Measurements from ENCODE around the gene NAP1L1. TPM values are rescaled to one million over a fixed set of nuclear protein-coding genes. Genes with fewer than 3 reads are reported as not detected.
A peak's percentile ranks its signal among the peaks of the same experiment; 100 is the strongest.

The NAP1L1 gene
- total RNA-seq (2014; rRNA removed; shearing (Covaris generic)) (161 and 180 TPM in 2 replicates), polyA plus RNA-seq (2016; fragmentation: Nextera tagmentation; extraction: Ambion mirVana) (189 and 190 TPM in 2 replicates)

GRCh38 chr12:76083904-76084862, at the start of gene NAP1L1:
TSS of gene NAP1L1 (minus strand) at chr12:76084685. CDS start at chr12:76074219, 10,466 bp downstream.
- Histone ChIP-seq H2AFZ (peak within 1 kb of the TSS; percentile 89), H3K27me3 (replicated peaks; ENCODE audit: insufficient read depth) (no peaks in the 10 kb centered on the region), H3K4me3 (peak within 1 kb of the TSS; percentile 80), H3K4me1 (ENCODE audit: insufficient read depth) (peaks cover 30% of the 10 kb centered on the region), H3K79me2 (ENCODE audit: insufficient read depth) (peaks cover 51% of the 10 kb centered on the region), H3K4me2 (ENCODE audit: unreplicated experiment) (peak within 1 kb of the TSS; percentile 96), H4K20me1 (ENCODE audit: insufficient read depth) (peaks cover 24% of the 10 kb centered on the region; the same call in 1 of the 2 replicates), H3K9ac (peak within 1 kb of the TSS; percentile 97), H3K9me2 (ENCODE audit: insufficient read depth) (no peaks in the 10 kb centered on the region), H3K27ac (peak within 1 kb of the TSS; percentile 96), H3K36me3 (ENCODE audit: low read depth) (0 out of 2 replicates have a peak, but pooled peaks cover 3% of the 10 kb centered on the region), H3K9me3 (ENCODE audit: low read depth) (no peaks in the 10 kb centered on the region), H3F3A (ENCODE audit: insufficient read depth) (peaks cover 6% of the 10 kb centered on the region)
- 1% methylated on average over 51 to 94 of the region's 100 CpGs for WGBS, 2 experiments (ENCODE audit: low coverage in 1 of 2, low lambda C conversion rate in 2 of 2, missing lambda C conversion rate in 2 of 2)
- TF ChIP-seq EZH2 (IDR thresholded peaks at IDR 0.05; ENCODE audit: insufficient read depth, poor library complexity, severe bottlenecking) (no peak), EZH2phosphoT487 (IDR thresholded peaks at IDR 0.05; ENCODE audit: insufficient read depth, low read depth) (no peak)
- in situ Hi-C loops (cut with MboI) = no loop called here
- DNase-seq = peak; percentile 100

DNA sequence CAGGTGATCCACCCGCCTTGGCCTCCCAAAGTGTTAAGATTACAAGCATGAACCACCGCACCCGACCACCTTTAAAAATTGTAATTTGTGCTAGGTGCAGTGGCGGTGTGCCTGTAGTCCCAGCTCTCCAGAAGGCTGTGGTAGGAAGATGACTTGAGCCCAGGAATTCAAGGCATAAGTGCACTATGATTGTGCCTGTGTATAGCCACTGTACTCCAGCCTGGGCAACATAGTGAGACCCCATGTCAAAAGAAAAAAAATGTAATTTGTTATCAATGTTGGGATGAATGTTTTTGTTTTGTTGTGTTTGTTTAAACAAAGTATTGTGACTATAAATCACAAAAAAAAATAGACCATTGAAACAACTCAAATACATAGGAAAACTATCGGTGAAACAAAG, 43.1 kb upstream of the NAP1L1 start:
- Histone ChIP-seq H3K4me3 (no peak overlapping the region), H3K27me3 (replicated peaks; ENCODE audit: insufficient read depth) (no peaks in the 10 kb centered on the region), H2AFZ (no peak overlapping the region), H3K36me3 (ENCODE audit: low read depth) (no peaks in the 10 kb centered on the region), H3F3A (ENCODE audit: insufficient read depth) (peaks cover 18% of the 10 kb centered on the region), H3K27ac (no peak overlapping the region), H3K4me1 (ENCODE audit: insufficient read depth) (peaks cover 23% of the 10 kb centered on the region), H3K9ac (no peak overlapping the region), H3K9me3 (ENCODE audit: low read depth) (no peaks in the 10 kb centered on the region), H4K20me1 (ENCODE audit: insufficient read depth) (no peaks in the 10 kb centered on the region), H3K4me2 (ENCODE audit: unreplicated experiment) (no peak overlapping the region), H3K79me2 (ENCODE audit: insufficient read depth) (no peaks in the 10 kb centered on the region), H3K9me2 (ENCODE audit: insufficient read depth) (no peaks in the 10 kb centered on the region)
- in situ Hi-C loops (cut with MboI) = no loop called here
- WGBS, 2 experiments (ENCODE audit: low coverage in 1 of 2, low lambda C conversion rate in 2 of 2, missing lambda C conversion rate in 2 of 2) = 93 to 98% methylated on average over 5 of the region's 5 CpGs
- DNase-seq = no peak
- TF ChIP-seq EZH2 (IDR thresholded peaks at IDR 0.05; ENCODE audit: insufficient read depth, poor library complexity, severe bottlenecking) (no peak), EZH2phosphoT487 (IDR thresholded peaks at IDR 0.05; ENCODE audit: insufficient read depth, low read depth) (no peak)

DNA sequence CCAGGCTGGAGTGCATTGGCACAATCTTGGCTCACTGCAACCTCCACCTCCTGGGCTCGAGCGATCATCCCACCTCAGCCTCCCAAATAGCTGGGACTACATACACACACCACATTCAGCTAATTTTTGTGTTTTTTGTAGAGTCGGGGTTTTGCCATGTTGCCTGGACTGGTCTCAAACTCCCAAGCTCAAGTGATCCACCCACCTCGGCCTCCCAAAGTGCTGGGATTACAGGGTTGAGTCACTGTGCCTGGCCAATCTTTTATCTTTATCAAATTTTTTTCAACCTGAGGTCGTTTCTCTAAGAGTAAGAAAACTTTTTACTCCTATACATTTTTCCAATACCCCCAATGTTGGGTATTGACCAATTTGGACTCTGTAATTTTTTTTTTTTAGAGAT, 40.0 kb upstream of the NAP1L1 start:
- H4K20me1 ChIP-seq (ENCODE audit: insufficient read depth) = no peaks in the 10 kb centered on the region
- H3K79me2 ChIP-seq (ENCODE audit: insufficient read depth) = no peaks in the 10 kb centered on the region
- WGBS, 2 experiments (ENCODE audit: low coverage in 1 of 2, low lambda C conversion rate in 2 of 2, missing lambda C conversion rate in 2 of 2) = 67 to 70% methylated on average over 5 of the region's 5 CpGs
- peaks cover 23% of the 10 kb centered on the region for H3K4me1 ChIP-seq (ENCODE audit: insufficient read depth)
- H3K36me3 ChIP-seq (ENCODE audit: low read depth) = no peaks in the 10 kb centered on the region
- no peaks in the 10 kb centered on the region for H3K9me2 ChIP-seq (ENCODE audit: insufficient read depth)
- H3K4me3 ChIP-seq = no peak overlapping the region
- H3K27ac ChIP-seq = peak overlapping the region; percentile 44
- peak; percentile 25 for DNase-seq
- H3K4me2 ChIP-seq (ENCODE audit: unreplicated experiment) = peak overlapping the region; percentile 51
- peaks cover 18% of the 10 kb centered on the region for H3F3A ChIP-seq (ENCODE audit: insufficient read depth)
- TF ChIP-seq EZH2 (IDR thresholded peaks at IDR 0.05; ENCODE audit: insufficient read depth, poor library complexity, severe bottlenecking) (no peak), EZH2phosphoT487 (IDR thresholded peaks at IDR 0.05; ENCODE audit: insufficient read depth, low read depth) (no peak)
- H3K27me3 ChIP-seq (replicated peaks; ENCODE audit: insufficient read depth) = no peaks in the 10 kb centered on the region
- no peaks in the 10 kb centered on the region for H3K9me3 ChIP-seq (ENCODE audit: low read depth)
- H3K9ac ChIP-seq = no peak overlapping the region
- peak overlapping the region; percentile 68 for H2AFZ ChIP-seq
- in situ Hi-C loops (cut with MboI) = no loop called here

DNA sequence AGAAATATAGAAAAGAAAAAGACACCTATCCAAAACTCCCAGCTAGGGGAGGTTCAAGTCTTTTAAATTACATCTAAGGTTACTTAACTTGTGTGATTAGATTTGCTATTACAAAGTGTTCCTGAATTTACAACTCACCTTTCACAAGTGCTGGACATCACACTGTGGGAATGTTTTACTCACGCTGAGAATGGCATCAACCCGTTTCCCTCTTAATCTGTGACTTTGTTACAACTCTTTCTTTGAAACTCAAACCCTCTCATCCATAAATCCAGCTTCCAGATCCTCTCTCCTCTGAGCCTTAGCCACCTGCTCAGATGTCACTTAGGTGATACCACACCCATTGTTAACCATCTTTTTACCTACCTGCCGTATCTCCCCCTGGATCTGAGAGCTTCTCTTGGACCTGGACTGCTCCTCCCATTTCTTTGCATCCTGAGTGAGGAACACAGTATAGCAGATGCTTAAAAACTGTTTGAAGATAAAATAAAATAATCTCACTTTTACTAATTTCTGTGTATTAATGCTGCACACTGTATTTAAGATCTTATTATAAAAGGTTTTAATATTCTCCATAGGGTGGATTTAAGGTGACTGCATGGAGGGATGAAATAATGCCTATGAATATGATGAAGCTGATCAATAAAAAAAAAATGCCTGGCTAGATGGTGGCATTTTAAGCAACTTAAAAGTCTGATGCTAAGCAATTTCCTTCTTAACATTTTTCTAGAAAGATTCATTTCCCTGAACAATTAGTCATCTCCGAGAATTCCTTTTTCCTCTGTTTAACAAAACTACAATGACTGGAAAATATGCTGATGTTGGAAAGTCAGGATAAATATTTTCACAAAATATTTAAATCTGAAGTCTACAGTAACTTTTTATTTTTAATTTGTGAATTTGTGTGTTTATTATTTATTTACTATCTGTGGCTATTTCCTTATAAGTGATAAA, 39.1 kb upstream of the NAP1L1 start:
- H2AFZ ChIP-seq = peak overlapping the region; percentile 39
- DNase-seq = peak; percentile 77
- no peak overlapping the region for H3K4me3 ChIP-seq
- no peaks in the 10 kb centered on the region for H3K27me3 ChIP-seq (replicated peaks; ENCODE audit: insufficient read depth)
- no peaks in the 10 kb centered on the region for H3K79me2 ChIP-seq (ENCODE audit: insufficient read depth)
- TF ChIP-seq EZH2 (IDR thresholded peaks at IDR 0.05; ENCODE audit: insufficient read depth, poor library complexity, severe bottlenecking) (no peak), EZH2phosphoT487 (IDR thresholded peaks at IDR 0.05; ENCODE audit: insufficient read depth, low read depth) (no peak)
- no peaks in the 10 kb centered on the region for H3K36me3 ChIP-seq (ENCODE audit: low read depth)
- H3K4me1 ChIP-seq (ENCODE audit: insufficient read depth) = peaks cover 23% of the 10 kb centered on the region
- H3K9me3 ChIP-seq (ENCODE audit: low read depth) = no peaks in the 10 kb centered on the region
- peaks cover 18% of the 10 kb centered on the region for H3F3A ChIP-seq (ENCODE audit: insufficient read depth)
- no peak overlapping the region for H3K9ac ChIP-seq
- no peaks in the 10 kb centered on the region for H4K20me1 ChIP-seq (ENCODE audit: insufficient read depth)
- H3K27ac ChIP-seq = peak overlapping the region; percentile 44
- WGBS, 2 experiments (ENCODE audit: low coverage in 1 of 2, low lambda C conversion rate in 2 of 2, missing lambda C conversion rate in 2 of 2) = 15 to 20% methylated on average over 4 of the region's 4 CpGs
- H3K9me2 ChIP-seq (ENCODE audit: insufficient read depth) = no peaks in the 10 kb centered on the region
- peak overlapping the region; percentile 51 for H3K4me2 ChIP-seq (ENCODE audit: unreplicated experiment)
- in situ Hi-C loops (cut with MboI) = no loop called here

Measured in GM23248 (cell line).